GM06990 (cell line): ENCODE data around the gene CAMSAP1.
"Not testable (repeated sequence)": the region's sequence is repeated elsewhere in the genome, so short reads cannot be mapped to it uniquely, and the experiment has no call there.

ENCODE experiments used
- DNase-seq: peaks from one replicate; pipeline ENCODE4 v3.0.0-alpha.2; 2011; ENCODE audit not compliant: insufficient read length; ENCODE audit errors: extremely low read depth
- H3K27me3 ChIP-seq: replicated peaks from 2 replicates; pipeline ENCODE4 v1.6.0; 2011; ENCODE audit warnings: low read length; ENCODE audit not compliant: control insufficient read depth, insufficient read depth
- H3K36me3 ChIP-seq: 2 replicates; pipeline ENCODE4 v1.5.1; 2011; ENCODE audit warnings: low read length; ENCODE audit not compliant: control insufficient read depth, insufficient read depth
- H3K4me3 ChIP-seq: replicated peaks from 2 replicates; pipeline ENCODE4 v1.5.1; 2011; ENCODE audit warnings: low read depth, mild to moderate bottlenecking, control low read depth, low read length
- TF ChIP-seq, protein P1 (sequence below): IDR thresholded peaks from 2 replicates; pipeline ENCODE4 v1.5.1; 2011; ENCODE audit warnings: low read length, control low read depth, mild to moderate bottlenecking, inconsistent platforms; ENCODE audit not compliant: insufficient read depth, poor library complexity, severe bottlenecking

The CAMSAP1 gene

DNA sequence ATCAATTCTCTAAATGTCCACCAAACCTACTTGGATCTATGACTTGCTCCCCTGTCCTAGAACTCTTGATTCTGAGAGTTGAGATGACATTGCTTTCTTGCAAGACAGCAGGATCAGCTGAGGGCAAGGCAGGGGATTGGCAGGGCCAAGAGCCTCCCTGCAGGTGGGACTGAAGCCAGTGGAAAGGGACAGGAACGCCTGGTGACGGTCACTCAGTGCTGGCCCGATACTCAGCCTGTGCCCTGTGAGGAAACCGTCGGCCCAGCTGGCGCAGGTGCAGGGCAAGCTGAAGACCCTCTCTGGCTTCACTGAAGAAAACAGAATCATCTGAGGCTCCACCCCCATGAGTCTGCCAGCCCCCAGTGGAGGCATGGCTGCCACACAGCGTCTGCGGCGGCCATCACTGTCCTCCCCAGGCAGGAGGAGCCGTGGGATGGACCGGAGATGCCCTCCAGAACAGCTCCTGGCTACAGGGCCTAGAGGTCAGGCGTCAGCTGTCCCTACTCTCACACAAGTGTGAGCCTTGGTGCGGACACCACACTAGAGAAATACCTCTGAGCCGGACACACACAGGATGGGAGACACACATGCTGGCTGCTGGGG lies 39.1 kb upstream of the CAMSAP1 start:
- peaks cover 22% of the 10 kb centered on the region for H3K36me3 ChIP-seq
- DNase-seq, result no peak
- H3K27me3 ChIP-seq, result no peaks in the 10 kb centered on the region
- TF ChIP-seq, protein P1, sequence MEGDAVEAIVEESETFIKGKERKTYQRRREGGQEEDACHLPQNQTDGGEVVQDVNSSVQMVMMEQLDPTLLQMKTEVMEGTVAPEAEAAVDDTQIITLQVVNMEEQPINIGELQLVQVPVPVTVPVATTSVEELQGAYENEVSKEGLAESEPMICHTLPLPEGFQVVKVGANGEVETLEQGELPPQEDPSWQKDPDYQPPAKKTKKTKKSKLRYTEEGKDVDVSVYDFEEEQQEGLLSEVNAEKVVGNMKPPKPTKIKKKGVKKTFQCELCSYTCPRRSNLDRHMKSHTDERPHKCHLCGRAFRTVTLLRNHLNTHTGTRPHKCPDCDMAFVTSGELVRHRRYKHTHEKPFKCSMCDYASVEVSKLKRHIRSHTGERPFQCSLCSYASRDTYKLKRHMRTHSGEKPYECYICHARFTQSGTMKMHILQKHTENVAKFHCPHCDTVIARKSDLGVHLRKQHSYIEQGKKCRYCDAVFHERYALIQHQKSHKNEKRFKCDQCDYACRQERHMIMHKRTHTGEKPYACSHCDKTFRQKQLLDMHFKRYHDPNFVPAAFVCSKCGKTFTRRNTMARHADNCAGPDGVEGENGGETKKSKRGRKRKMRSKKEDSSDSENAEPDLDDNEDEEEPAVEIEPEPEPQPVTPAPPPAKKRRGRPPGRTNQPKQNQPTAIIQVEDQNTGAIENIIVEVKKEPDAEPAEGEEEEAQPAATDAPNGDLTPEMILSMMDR, result no peak
- no peak overlapping the region for H3K4me3 ChIP-seq

DNA sequence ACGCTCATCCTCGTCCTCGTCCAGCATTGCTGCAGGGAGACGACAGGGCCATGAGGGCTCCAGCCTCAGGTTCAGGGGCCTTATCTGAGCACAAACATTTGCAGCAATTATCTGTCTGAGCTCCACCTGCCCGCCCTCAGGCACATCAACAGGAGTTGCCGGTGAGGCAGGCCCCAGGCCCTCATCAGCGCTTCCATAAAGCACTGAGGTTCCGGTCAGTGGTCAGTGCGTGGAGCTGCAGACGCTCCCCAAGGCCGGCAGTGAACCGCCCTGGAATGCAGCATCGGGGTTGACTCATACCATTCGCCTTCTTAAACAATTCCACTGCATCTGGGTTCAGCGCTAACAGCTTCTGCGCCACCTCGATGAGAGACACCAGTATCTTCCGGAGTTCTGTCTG lies 38.6 kb upstream of the CAMSAP1 start:
- H3K36me3 ChIP-seq, result peaks cover 22% of the 10 kb centered on the region

DNA sequence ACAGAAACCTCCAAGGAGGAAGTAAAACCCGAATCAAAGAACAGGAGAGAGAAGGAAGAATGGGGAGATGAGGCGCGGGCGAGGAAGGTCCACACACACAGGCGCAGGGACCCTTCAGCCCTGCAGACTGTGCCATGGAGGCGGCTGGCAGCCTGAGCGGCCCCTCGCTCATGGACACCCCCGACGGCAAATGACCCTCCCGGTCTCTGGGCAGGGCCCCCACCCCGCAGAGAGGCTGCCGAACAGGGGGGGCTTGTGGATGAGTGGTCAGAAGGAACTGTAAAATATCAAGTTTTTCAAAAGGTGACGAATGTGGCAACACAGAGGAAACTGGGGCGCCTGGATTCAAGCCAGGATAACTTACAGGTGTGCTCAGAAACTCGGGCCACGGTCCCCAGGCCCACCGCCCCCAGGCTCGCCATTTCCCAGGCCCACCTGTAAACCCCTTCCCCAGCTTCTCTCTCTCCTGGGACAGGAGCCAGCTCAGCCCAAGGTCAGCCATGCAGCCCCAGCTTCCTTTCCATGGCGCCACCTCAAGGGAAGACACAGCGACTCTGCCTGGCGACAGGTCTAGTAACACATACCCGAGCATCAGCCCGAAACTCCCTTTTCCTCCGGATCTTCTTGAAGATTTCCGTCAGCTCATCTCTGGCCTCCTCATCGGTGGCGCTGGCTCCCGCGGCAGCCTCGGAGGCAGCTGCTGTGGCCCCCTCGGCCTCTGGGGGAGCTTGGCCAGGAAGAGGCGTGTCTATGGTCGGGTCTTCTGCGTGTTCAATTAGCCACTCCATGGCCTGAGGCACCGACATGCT lies 37.3 kb upstream of the CAMSAP1 start:
- no peak overlapping the region for H3K4me3 ChIP-seq
- DNase-seq, result no peak
- peaks cover 25% of the 10 kb centered on the region for H3K36me3 ChIP-seq
- TF ChIP-seq, protein P1, result no peak
- no peaks in the 10 kb centered on the region for H3K27me3 ChIP-seq

More for the DNA sequence above, 38.6 kb upstream of the CAMSAP1 start:
- no peak for DNase-seq
- H3K27me3 ChIP-seq, result no peaks in the 10 kb centered on the region
- TF ChIP-seq, protein P1, result no peak
- H3K4me3 ChIP-seq, result no peak overlapping the region

DNA sequence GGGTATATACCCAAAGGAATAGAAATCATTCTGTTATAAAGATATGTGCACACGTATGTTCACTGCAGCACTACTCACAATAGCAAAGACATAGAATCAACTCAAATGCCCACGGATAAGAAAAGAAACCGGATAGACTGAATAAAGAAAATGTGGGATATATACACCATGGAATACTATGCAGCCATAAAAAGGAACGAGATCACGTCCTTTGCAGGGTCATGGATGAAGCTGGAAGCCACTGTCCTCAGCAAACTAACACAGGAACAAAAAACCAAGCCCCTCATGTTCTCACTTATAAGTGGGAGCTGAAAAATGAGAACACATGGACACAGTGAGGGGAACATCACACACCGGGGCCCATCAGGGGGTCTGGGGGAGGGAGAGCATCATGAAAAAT lies 36.3 kb upstream of the CAMSAP1 start:
- peaks cover 27% of the 10 kb centered on the region for H3K36me3 ChIP-seq
- not testable (repeated sequence) for H3K27me3 ChIP-seq, DNase-seq, H3K4me3 ChIP-seq

DNA sequence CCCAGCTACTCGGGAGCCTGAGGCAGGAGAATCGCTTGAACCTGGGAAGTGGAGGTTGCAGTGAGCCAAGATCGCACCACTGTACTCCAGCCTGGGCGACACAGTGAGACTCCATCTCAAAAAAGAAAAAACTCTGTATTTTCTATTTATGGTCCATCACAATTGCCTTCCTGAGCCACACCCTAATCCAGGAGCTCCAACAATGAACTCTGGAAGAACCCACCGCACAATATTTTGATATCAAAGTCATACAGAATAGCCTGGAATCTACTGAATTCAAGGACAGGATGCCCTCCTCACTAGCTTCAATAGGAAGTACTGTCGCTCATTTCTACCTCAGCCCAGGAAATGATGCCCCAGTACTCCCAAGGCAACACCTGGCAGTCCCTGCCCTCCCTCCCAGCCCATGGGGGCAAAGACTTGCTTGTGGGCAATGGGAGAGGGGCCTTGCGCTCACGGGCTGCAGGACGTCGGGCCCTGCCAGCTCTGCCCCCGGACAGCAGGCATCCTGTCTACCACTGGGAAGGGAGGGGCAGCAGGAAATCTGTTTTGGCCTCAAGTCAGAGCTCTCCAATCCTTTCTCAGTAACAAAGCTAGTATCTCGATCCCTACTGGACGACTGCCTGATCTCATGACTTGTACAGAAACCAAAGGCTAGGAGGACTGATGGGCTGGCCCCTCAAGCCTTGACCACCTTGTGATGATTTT lies 34.1 kb upstream of the CAMSAP1 start:
- DNase-seq, result no peak
- Histone ChIP-seq H3K4me3 (no peak overlapping the region), H3K36me3 (peaks cover 32% of the 10 kb centered on the region), H3K27me3 (no peaks in the 10 kb centered on the region)
- TF ChIP-seq, protein P1, result no peak
